HuH-7.5 (cell line): Measurements from ENCODE around the gene EIF3D.

Experiments
- DNase-seq: peaks from one replicate; pipeline ENCODE4 v3.0.0; 2011; ENCODE audit warnings: low spot score

The EIF3D gene

GRCh38 chr22:36465232-36466021 lies 63.5 kb downstream of the EIF3D start:
- DNase-seq: no peak

- DNase-seq: no peak
Observed at GRCh38 chr22:36464715-36465231, 64.2 kb downstream of the EIF3D start.

- no peak for DNase-seq
Observed at GRCh38 chr22:36463783-36464184, 65.2 kb downstream of the EIF3D start.

DNA sequence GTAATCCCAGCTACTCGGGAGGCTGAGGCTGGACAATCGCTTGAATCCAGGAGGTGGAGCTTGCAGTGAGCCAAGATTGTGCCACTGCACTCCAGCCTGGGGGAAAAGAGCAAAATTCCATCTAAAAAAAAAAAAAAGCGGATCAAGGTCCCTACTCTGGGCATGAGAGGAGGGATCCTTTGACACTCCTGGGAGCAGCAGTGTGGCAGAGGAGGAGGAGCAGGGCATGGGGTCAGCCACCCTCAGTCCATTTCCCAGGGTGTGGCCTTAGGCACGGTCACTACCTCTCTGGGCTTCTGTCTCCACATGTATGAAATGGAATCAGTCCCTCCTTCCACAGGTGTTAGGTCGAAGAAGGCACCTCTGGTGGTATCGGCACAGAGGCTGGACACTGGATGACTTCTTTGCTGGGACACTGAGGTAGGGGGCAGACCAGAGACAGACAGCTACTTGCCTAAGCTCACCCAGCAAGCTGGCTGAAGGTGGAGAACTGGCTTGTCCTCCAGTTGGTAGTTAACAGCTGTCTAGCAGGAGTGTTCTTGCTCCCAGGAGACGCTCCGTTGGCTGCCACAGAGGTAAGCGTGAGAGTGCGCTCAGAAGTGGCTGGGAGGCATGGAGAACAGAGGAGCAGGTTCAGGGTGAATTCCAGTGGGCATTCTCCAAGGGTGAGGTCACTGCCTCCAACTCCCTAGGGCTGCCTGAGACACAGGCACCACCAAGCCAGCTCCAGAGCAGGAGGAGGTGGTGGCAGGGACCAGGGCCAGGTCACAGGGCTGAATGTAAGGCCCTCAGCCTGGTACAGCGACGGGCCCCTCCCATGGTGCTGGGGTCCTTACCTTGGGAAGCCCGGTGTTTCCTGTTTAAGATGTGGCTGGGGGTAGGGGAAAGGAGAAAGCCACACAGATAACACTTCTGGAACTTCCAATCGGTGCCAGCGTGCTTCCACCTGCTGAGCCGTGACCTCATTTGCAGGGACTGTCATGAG lies 67.0 kb downstream of the EIF3D start:
- DNase-seq: peak; percentile 70
